ENCODE results near the gene GMEB2. TPM values are rescaled to one million over a fixed set of nuclear protein-coding genes. Genes with fewer than 3 reads are reported as not detected.
"Not testable (repeated sequence)": the region's sequence is repeated elsewhere in the genome, so short reads cannot be mapped to it uniquely, and the experiment has no call there.

GMEB2 gene
- 8.4 and 13.7 TPM in 2 replicates for total RNA-seq (2014; rRNA removed; shearing (Covaris generic); ENCODE audit: low replicate concordance)

- H3K79me2 ChIP-seq (ENCODE audit: low read length): peaks cover 46% of the 10 kb centered on the region
- H3K9ac ChIP-seq (ENCODE audit: low read length): peak within 1 kb of the TSS; percentile 98
- no peaks in the 10 kb centered on the region for H3K9me2 ChIP-seq (replicated peaks; ENCODE audit: insufficient read depth, low read length)
- H3K4me1 ChIP-seq (ENCODE audit: low read length): peaks cover 19% of the 10 kb centered on the region
- peak; percentile 90 for DNase-seq
- peak within 1 kb of the TSS; percentile 94 for H3K4me2 ChIP-seq (ENCODE audit: low read depth, low read length, poor library complexity, severe bottlenecking)
- no peaks in the 10 kb centered on the region for H4K20me1 ChIP-seq (ENCODE audit: insufficient read depth, low read depth, low read length)
- H3K27me3 ChIP-seq (ENCODE audit: low read length): no peaks in the 10 kb centered on the region
- H3K36me3 ChIP-seq (ENCODE audit: insufficient read depth, low read length): no peaks in the 10 kb centered on the region
- peak within 1 kb of the TSS; percentile 89 for H3K27ac ChIP-seq (ENCODE audit: low read length)
- H2AFZ ChIP-seq (ENCODE audit: low read length): peak within 1 kb of the TSS; percentile 71
- peak within 1 kb of the TSS; percentile 85 for H3K4me3 ChIP-seq (ENCODE audit: low read length)
- H3K9me3 ChIP-seq (ENCODE audit: low read length): no peaks in the 10 kb centered on the region
These were observed at the start of gene GMEB2 for GRCh38 chr20:63626424-63627128. TSS of gene GMEB2 (minus strand) at chr20:63627101. CDS start at chr20:63619397, 7,704 bp downstream.

- no peaks in the 10 kb centered on the region for H4K20me1 ChIP-seq (ENCODE audit: insufficient read depth, low read depth, low read length)
- H3K36me3 ChIP-seq (ENCODE audit: insufficient read depth, low read length): no peaks in the 10 kb centered on the region
- no peak overlapping the region for H3K4me2 ChIP-seq (ENCODE audit: low read depth, low read length, poor library complexity, severe bottlenecking)
- H3K4me1 ChIP-seq (ENCODE audit: low read length): no peaks in the 10 kb centered on the region
- no peak overlapping the region for H3K4me3 ChIP-seq (ENCODE audit: low read length)
- H3K9me2 ChIP-seq (replicated peaks; ENCODE audit: insufficient read depth, low read length): no peaks in the 10 kb centered on the region
- no peaks in the 10 kb centered on the region for H3K79me2 ChIP-seq (ENCODE audit: low read length)
- H3K9ac ChIP-seq (ENCODE audit: low read length): no peak overlapping the region
- no peaks in the 10 kb centered on the region for H3K9me3 ChIP-seq (ENCODE audit: low read length)
- no peak for DNase-seq
- no peaks in the 10 kb centered on the region for H3K27me3 ChIP-seq (ENCODE audit: low read length)
- no peak overlapping the region for H3K27ac ChIP-seq (ENCODE audit: low read length)
- no peak overlapping the region for H2AFZ ChIP-seq (ENCODE audit: low read length)
These were observed 48.9 kb upstream of the GMEB2 start for GRCh38 chr20:63675681-63676368.

- H3K4me2 ChIP-seq (ENCODE audit: low read depth, low read length, poor library complexity, severe bottlenecking): no peak overlapping the region
- H3K9me2 ChIP-seq (replicated peaks; ENCODE audit: insufficient read depth, low read length): no peaks in the 10 kb centered on the region
- no peaks in the 10 kb centered on the region for H3K27me3 ChIP-seq (ENCODE audit: low read length)
- no peak for DNase-seq
- H3K79me2 ChIP-seq (ENCODE audit: low read length): no peaks in the 10 kb centered on the region
- no peaks in the 10 kb centered on the region for H4K20me1 ChIP-seq (ENCODE audit: insufficient read depth, low read depth, low read length)
- peaks cover 3% of the 10 kb centered on the region; the same call in 1 of the 2 replicates for H3K36me3 ChIP-seq (ENCODE audit: insufficient read depth, low read length)
- no peak overlapping the region for H3K4me3 ChIP-seq (ENCODE audit: low read length)
- no peak overlapping the region for H3K9ac ChIP-seq (ENCODE audit: low read length)
- H3K27ac ChIP-seq (ENCODE audit: low read length): no peak overlapping the region
- H3K4me1 ChIP-seq (ENCODE audit: low read length): no peaks in the 10 kb centered on the region
- no peak overlapping the region for H2AFZ ChIP-seq (ENCODE audit: low read length)
- no peaks in the 10 kb centered on the region for H3K9me3 ChIP-seq (ENCODE audit: low read length)
These were observed 47.0 kb upstream of the GMEB2 start for GRCh38 chr20:63673951-63674350.

GRCh38 chr20:63672666-63673065, 45.8 kb upstream of the GMEB2 start:
- DNase-seq: no peak
- no peak overlapping the region for H3K4me2 ChIP-seq (ENCODE audit: low read depth, low read length, poor library complexity, severe bottlenecking)
- peaks cover 7% of the 10 kb centered on the region; the same call in 1 of the 2 replicates for H3K36me3 ChIP-seq (ENCODE audit: insufficient read depth, low read length)
- H3K79me2 ChIP-seq (ENCODE audit: low read length): no peaks in the 10 kb centered on the region
- H3K4me3 ChIP-seq (ENCODE audit: low read length): no peak overlapping the region
- H3K9ac ChIP-seq (ENCODE audit: low read length): no peak overlapping the region
- H2AFZ ChIP-seq (ENCODE audit: low read length): no peak overlapping the region
- H3K9me3 ChIP-seq (ENCODE audit: low read length): no peaks in the 10 kb centered on the region
- no peaks in the 10 kb centered on the region for H3K4me1 ChIP-seq (ENCODE audit: low read length)
- H3K9me2 ChIP-seq (replicated peaks; ENCODE audit: insufficient read depth, low read length): no peaks in the 10 kb centered on the region
- H3K27ac ChIP-seq (ENCODE audit: low read length): no peak overlapping the region
- H4K20me1 ChIP-seq (ENCODE audit: insufficient read depth, low read depth, low read length): no peaks in the 10 kb centered on the region
- no peaks in the 10 kb centered on the region for H3K27me3 ChIP-seq (ENCODE audit: low read length)

- not testable (repeated sequence) for H3K79me2 ChIP-seq (ENCODE audit: low read length); H4K20me1 ChIP-seq (ENCODE audit: insufficient read depth, low read depth, low read length); H3K4me3 ChIP-seq (ENCODE audit: low read length); H3K9me2 ChIP-seq (replicated peaks; ENCODE audit: insufficient read depth, low read length); H3K4me2 ChIP-seq (ENCODE audit: low read depth, low read length, poor library complexity, severe bottlenecking); H3K36me3 ChIP-seq (ENCODE audit: insufficient read depth, low read length); H3K27ac ChIP-seq (ENCODE audit: low read length); H3K4me1 ChIP-seq (ENCODE audit: low read length); H3K27me3 ChIP-seq (ENCODE audit: low read length); H2AFZ ChIP-seq (ENCODE audit: low read length); H3K9me3 ChIP-seq (ENCODE audit: low read length); DNase-seq; H3K9ac ChIP-seq (ENCODE audit: low read length)
These were observed 44.8 kb upstream of the GMEB2 start for GRCh38 chr20:63671695-63672094.

GRCh38 chr20:63668351-63668750, 41.5 kb upstream of the GMEB2 start:
- H3K4me2 ChIP-seq (ENCODE audit: low read depth, low read length, poor library complexity, severe bottlenecking): no peak overlapping the region
- DNase-seq: no peak
- H3K27me3 ChIP-seq (ENCODE audit: low read length): no peaks in the 10 kb centered on the region
- H3K36me3 ChIP-seq (ENCODE audit: insufficient read depth, low read length): peaks cover 7% of the 10 kb centered on the region; the same call in 1 of the 2 replicates
- H3K27ac ChIP-seq (ENCODE audit: low read length): no peak overlapping the region
- H4K20me1 ChIP-seq (ENCODE audit: insufficient read depth, low read depth, low read length): no peaks in the 10 kb centered on the region
- H3K9me2 ChIP-seq (replicated peaks; ENCODE audit: insufficient read depth, low read length): no peaks in the 10 kb centered on the region
- H2AFZ ChIP-seq (ENCODE audit: low read length): no peak overlapping the region
- no peaks in the 10 kb centered on the region for H3K4me1 ChIP-seq (ENCODE audit: low read length)
- H3K79me2 ChIP-seq (ENCODE audit: low read length): no peaks in the 10 kb centered on the region
- H3K9ac ChIP-seq (ENCODE audit: low read length): no peak overlapping the region
- H3K9me3 ChIP-seq (ENCODE audit: low read length): no peaks in the 10 kb centered on the region
- H3K4me3 ChIP-seq (ENCODE audit: low read length): no peak overlapping the region

- Histone ChIP-seq H3K27me3 (ENCODE audit: low read length) (no peaks in the 10 kb centered on the region), H3K9ac (ENCODE audit: low read length) (no peak overlapping the region), H3K36me3 (ENCODE audit: insufficient read depth, low read length) (peaks cover 7% of the 10 kb centered on the region; the same call in 1 of the 2 replicates), H2AFZ (ENCODE audit: low read length) (no peak overlapping the region), H3K4me2 (ENCODE audit: low read depth, low read length, poor library complexity, severe bottlenecking) (no peak overlapping the region), H3K9me2 (replicated peaks; ENCODE audit: insufficient read depth, low read length) (no peaks in the 10 kb centered on the region), H3K4me3 (ENCODE audit: low read length) (no peak overlapping the region), H3K79me2 (ENCODE audit: low read length) (no peaks in the 10 kb centered on the region), H3K27ac (ENCODE audit: low read length) (no peak overlapping the region), H4K20me1 (ENCODE audit: insufficient read depth, low read depth, low read length) (no peaks in the 10 kb centered on the region), H3K4me1 (ENCODE audit: low read length) (no peaks in the 10 kb centered on the region), H3K9me3 (ENCODE audit: low read length) (no peaks in the 10 kb centered on the region)
- no peak for DNase-seq
These were observed 41.0 kb upstream of the GMEB2 start for GRCh38 chr20:63667858-63668257.

- Histone ChIP-seq H3K4me3 (ENCODE audit: low read length) (no peak overlapping the region), H3K79me2 (ENCODE audit: low read length) (no peaks in the 10 kb centered on the region), H3K27me3 (ENCODE audit: low read length) (no peaks in the 10 kb centered on the region), H3K4me2 (ENCODE audit: low read depth, low read length, poor library complexity, severe bottlenecking) (no peak overlapping the region), H3K9me3 (ENCODE audit: low read length) (no peaks in the 10 kb centered on the region), H4K20me1 (ENCODE audit: insufficient read depth, low read depth, low read length) (no peaks in the 10 kb centered on the region), H3K4me1 (ENCODE audit: low read length) (no peaks in the 10 kb centered on the region), H3K36me3 (ENCODE audit: insufficient read depth, low read length) (peaks cover 7% of the 10 kb centered on the region; the same call in 1 of the 2 replicates), H2AFZ (ENCODE audit: low read length) (no peak overlapping the region), H3K9me2 (replicated peaks; ENCODE audit: insufficient read depth, low read length) (no peaks in the 10 kb centered on the region), H3K27ac (ENCODE audit: low read length) (no peak overlapping the region), H3K9ac (ENCODE audit: low read length) (no peak overlapping the region)
- DNase-seq: no peak
These were observed 38.8 kb upstream of the GMEB2 start for GRCh38 chr20:63665708-63666107.
